ENCODE measurements around the gene OR10H1. TPM values are rescaled to one million over a fixed set of nuclear protein-coding genes. Genes with fewer than 3 reads are reported as not detected.
"Not testable (repeated sequence)": the region's sequence is repeated elsewhere in the genome, so short reads cannot be mapped to it uniquely, and the experiment has no call there.

Gene OR10H1
- not detected for polyA plus RNA-seq (2013, experiment 1 of 2; ENCODE audit: insufficient read length)
- not detected for polyA plus RNA-seq (2013, experiment 2 of 2; ENCODE audit: insufficient read length)

GRCh38 chr19:15815306-15815705 lies at the start of gene OR10H1:
Gene OR10H1 (minus strand): TSS chr19:15815664. CDS start chr19:15808037, 7,627 bp downstream.
- no peak for DNase-seq

- DNase-seq: no peak
These were observed 49.4 kb upstream of the OR10H1 start for GRCh38 chr19:15864824-15865223.

GRCh38 chr19:15863272-15863671 lies 47.8 kb upstream of the OR10H1 start:
- no peak for DNase-seq

GRCh38 chr19:15862444-15862843 lies 47.0 kb upstream of the OR10H1 start:
- DNase-seq: no peak

- DNase-seq: no peak
These were observed 45.1 kb upstream of the OR10H1 start for GRCh38 chr19:15860522-15860921.

GRCh38 chr19:15859187-15859586 lies 43.7 kb upstream of the OR10H1 start:
- no peak for DNase-seq

GRCh38 chr19:15850385-15850784 lies 34.9 kb upstream of the OR10H1 start:
- no peak for DNase-seq

- no peak for DNase-seq
These were observed 31.5 kb upstream of the OR10H1 start for GRCh38 chr19:15846923-15847322.

- not testable (repeated sequence) for DNase-seq
These were observed 28.4 kb upstream of the OR10H1 start for GRCh38 chr19:15843894-15844222.

GRCh38 chr19:15843203-15843893 lies 27.9 kb upstream of the OR10H1 start:
- DNase-seq: no peak

GRCh38 chr19:15841875-15842569 lies 26.6 kb upstream of the OR10H1 start:
- DNase-seq: no peak

GRCh38 chr19:15840833-15841232 lies 25.4 kb upstream of the OR10H1 start:
- no peak for DNase-seq

- not testable (repeated sequence) for DNase-seq
These were observed 24.4 kb upstream of the OR10H1 start for GRCh38 chr19:15839888-15840287.

- no peak for DNase-seq
These were observed 22.9 kb upstream of the OR10H1 start for GRCh38 chr19:15838351-15838750.

GRCh38 chr19:15837221-15837731 lies 21.8 kb upstream of the OR10H1 start:
- no peak for DNase-seq

GRCh38 chr19:15836330-15837220 lies 21.1 kb upstream of the OR10H1 start:
- peak; percentile 97 for DNase-seq

- not testable (repeated sequence) for DNase-seq
These were observed 20.3 kb upstream of the OR10H1 start for GRCh38 chr19:15835565-15836329.

GRCh38 chr19:15834232-15834631 lies 18.8 kb upstream of the OR10H1 start:
- DNase-seq: not testable (repeated sequence)

- no peak for DNase-seq
These were observed 16.2 kb upstream of the OR10H1 start for GRCh38 chr19:15831626-15832025.

GRCh38 chr19:15829786-15830185 lies 14.3 kb upstream of the OR10H1 start:
- no peak for DNase-seq

- DNase-seq: no peak
These were observed 13.8 kb upstream of the OR10H1 start for GRCh38 chr19:15829306-15829698.

Data from fibroblast of skin of scalp (primary cell).